Activated T-helper 9 cell treated with anti-CD3 and anti-CD28 coated beads, Interleukin-2, amount 50 U/mL, for 16 hours (primary cell): ENCODE results near the gene FAF2.

Experiments
- DNase-seq: peaks from one replicate; pipeline ENCODE4 v3.0.0-alpha.2; 2020; ENCODE audit warnings: low read depth

FAF2 gene

GRCh38 chr5:176531902-176532493 is 83.8 kb downstream of the FAF2 start:
- DNase-seq, result no peak

- DNase-seq, result no peak
These were observed 84.6 kb downstream of the FAF2 start for GRCh38 chr5:176532795-176533194.

- DNase-seq, result no peak
These were observed 85.2 kb downstream of the FAF2 start for GRCh38 chr5:176533390-176533789.

- DNase-seq, result no peak
These were observed 85.9 kb downstream of the FAF2 start for GRCh38 chr5:176533894-176534611.

GRCh38 chr5:176534640-176535039 is 86.5 kb downstream of the FAF2 start:
- DNase-seq, result no peak

GRCh38 chr5:176535101-176535663 is 87.0 kb downstream of the FAF2 start:
- no peak for DNase-seq

GRCh38 chr5:176535664-176536131 is 87.5 kb downstream of the FAF2 start:
- no peak for DNase-seq

- DNase-seq, result peak; percentile 73
These were observed 88.1 kb downstream of the FAF2 start for GRCh38 chr5:176536132-176536901.

GRCh38 chr5:176536902-176537553 is 88.8 kb downstream of the FAF2 start, which contains the start of gene RNF44:
Gene RNF44 (minus strand): TSS chr5:176537402. CDS start chr5:176532472, 4,930 bp downstream.
- peak; percentile 97 for DNase-seq

- peak; percentile 94 for DNase-seq
These were observed 89.5 kb downstream of the FAF2 start for GRCh38 chr5:176537554-176538229.

- no peak for DNase-seq
These were observed 90.2 kb downstream of the FAF2 start for GRCh38 chr5:176538230-176538988.

- DNase-seq, result no peak
These were observed 90.8 kb downstream of the FAF2 start for GRCh38 chr5:176538989-176539384.

GRCh38 chr5:176540476-176540899 is 92.3 kb downstream of the FAF2 start:
- no peak for DNase-seq

- no peak for DNase-seq
These were observed 92.8 kb downstream of the FAF2 start for GRCh38 chr5:176540956-176541337.

GRCh38 chr5:176541338-176542134 is 93.4 kb downstream of the FAF2 start:
- DNase-seq, result peak; percentile 47

- DNase-seq, result peak; percentile 47
These were observed 94.0 kb downstream of the FAF2 start for GRCh38 chr5:176542135-176542595.

GRCh38 chr5:176542596-176543427 is 94.6 kb downstream of the FAF2 start:
- DNase-seq, result no peak

- peak; percentile 62 for DNase-seq
These were observed 95.4 kb downstream of the FAF2 start for GRCh38 chr5:176543428-176544182.
